DOHH2 (cell line): ENCODE data around the gene PEAK1.

ENCODE experiments used
- EZH2phosphoT487 ChIP-seq: fragments of 200-600 bp; sonication (generic); IDR thresholded peaks from 2 replicates; pipeline ENCODE4 v1.6.1; 2017; ENCODE audit warnings: borderline replicate concordance, mild to moderate bottlenecking, antibody characterized with exemption, low read length, moderate library complexity, mixed read lengths
- TF ChIP-seq, protein P1 (sequence below): fragments of 200-600 bp; sonication (generic); IDR thresholded peaks from one replicate; pipeline ENCODE4 v1.5.1; 2014; ENCODE audit warnings: antibody characterized with exemption, mild to moderate bottlenecking, low read depth, low read length; ENCODE audit not compliant: poor library complexity, severe bottlenecking

DNA sequence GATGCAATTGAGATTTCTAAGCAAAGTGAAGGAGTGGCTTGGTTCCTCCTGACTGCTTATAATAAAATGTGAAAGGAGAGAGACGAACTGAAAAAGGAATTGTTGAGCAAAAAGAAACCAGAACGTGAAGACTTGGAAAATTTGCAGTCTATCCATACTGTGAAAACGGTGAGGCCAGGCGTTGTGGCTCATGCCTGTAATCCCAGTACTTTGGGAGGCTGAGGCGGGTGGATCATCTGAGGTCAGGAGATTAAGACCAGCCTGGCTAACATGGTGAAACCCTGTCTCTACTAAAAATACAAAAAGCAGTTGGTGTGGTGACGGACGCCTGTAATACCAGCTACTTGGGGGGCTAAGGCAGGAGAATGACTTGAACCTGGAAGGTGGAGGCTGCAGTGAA, 292.3 kb downstream of the PEAK1 start:
- TF ChIP-seq, protein P1, sequence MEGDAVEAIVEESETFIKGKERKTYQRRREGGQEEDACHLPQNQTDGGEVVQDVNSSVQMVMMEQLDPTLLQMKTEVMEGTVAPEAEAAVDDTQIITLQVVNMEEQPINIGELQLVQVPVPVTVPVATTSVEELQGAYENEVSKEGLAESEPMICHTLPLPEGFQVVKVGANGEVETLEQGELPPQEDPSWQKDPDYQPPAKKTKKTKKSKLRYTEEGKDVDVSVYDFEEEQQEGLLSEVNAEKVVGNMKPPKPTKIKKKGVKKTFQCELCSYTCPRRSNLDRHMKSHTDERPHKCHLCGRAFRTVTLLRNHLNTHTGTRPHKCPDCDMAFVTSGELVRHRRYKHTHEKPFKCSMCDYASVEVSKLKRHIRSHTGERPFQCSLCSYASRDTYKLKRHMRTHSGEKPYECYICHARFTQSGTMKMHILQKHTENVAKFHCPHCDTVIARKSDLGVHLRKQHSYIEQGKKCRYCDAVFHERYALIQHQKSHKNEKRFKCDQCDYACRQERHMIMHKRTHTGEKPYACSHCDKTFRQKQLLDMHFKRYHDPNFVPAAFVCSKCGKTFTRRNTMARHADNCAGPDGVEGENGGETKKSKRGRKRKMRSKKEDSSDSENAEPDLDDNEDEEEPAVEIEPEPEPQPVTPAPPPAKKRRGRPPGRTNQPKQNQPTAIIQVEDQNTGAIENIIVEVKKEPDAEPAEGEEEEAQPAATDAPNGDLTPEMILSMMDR = no peak
- no peak for TF ChIP-seq EZH2phosphoT487
